Mucosa of descending colon (tissue), 3 donors: Measurements from ENCODE around the gene FTCD. TPM values are rescaled to one million over a fixed set of nuclear protein-coding genes. Genes with fewer than 3 reads are reported as not detected.
"Not testable (repeated sequence)": the region's sequence is repeated elsewhere in the genome, so short reads cannot be mapped to it uniquely, and the experiment has no call there.

Experiments used
- ATAC-seq: fragments of 200-7000 bp; cut with Tn5 transposase; one replicate; pipeline ENCODE4 v1.9.1; 2020; ENCODE audit warnings: mild to moderate bottlenecking, moderate library complexity
- DNase-seq, 3 donors: peaks; one replicate each; pipeline ENCODE4 v3.0.0-alpha.2; 2020
- H3K36me3 ChIP-seq: fragments of 200-600 bp; one replicate; pipeline ENCODE4 v1.8.0; 2021; ENCODE audit warnings: low read depth, mild to moderate bottlenecking
- H3K4me1 ChIP-seq: fragments of 200-600 bp; one replicate; pipeline ENCODE4 v1.8.0; 2021; ENCODE audit warnings: low read depth, mild to moderate bottlenecking
- H3K4me3 ChIP-seq: fragments of 200-600 bp; one replicate; pipeline ENCODE4 v1.8.0; 2021; ENCODE audit warnings: mild to moderate bottlenecking
- H3K9me3 ChIP-seq: fragments of 200-600 bp; one replicate; pipeline ENCODE4 v1.8.0; 2021; ENCODE audit warnings: mild to moderate bottlenecking
- intact Hi-C, 2 donors: fragments of 100-400 bp; cut with DNase I in 1 of 2; cut with micrococcal nuclease in 1 of 2; formaldehyde crosslinking; loops; one replicate each; pipeline versions ENCODE4 v1.11.0 to v1.11.1; 2022; cut with DNase I, micrococcal nuclease
- total RNA-seq, 3 donors: library from RNA; stranded (reverse); fragmentation: NEBNext Ultra II Directional in 2 of 3; extraction: Animal tissue kit (Norgen Biotek cat#: 25700) in 2 of 3; gene quantifications; one replicate each; pipeline versions ENCODE4 v1.2.1 to v1.2.4, GENCODE V29; 2021 to 2023
- TF ChIP-seq, protein P1 (sequence below): fragments of 200-600 bp; IDR thresholded peaks from one replicate; pipeline ENCODE4 v1.8.0; 2022; ENCODE audit warnings: antibody characterized with exemption, mild to moderate bottlenecking
- donor health status: DM: no; HTN: no; CAD: no; lungs with moderate emphysema.
- donor health status: DM: no; HTN: no; CAD: no.
- donor health status: DM: no; HTN: yes; CAD: no.

FTCD gene
- total RNA-seq, 3 donors from 2014 or later: 0.36 to 2.1 TPM; not detected in 1

DNA sequence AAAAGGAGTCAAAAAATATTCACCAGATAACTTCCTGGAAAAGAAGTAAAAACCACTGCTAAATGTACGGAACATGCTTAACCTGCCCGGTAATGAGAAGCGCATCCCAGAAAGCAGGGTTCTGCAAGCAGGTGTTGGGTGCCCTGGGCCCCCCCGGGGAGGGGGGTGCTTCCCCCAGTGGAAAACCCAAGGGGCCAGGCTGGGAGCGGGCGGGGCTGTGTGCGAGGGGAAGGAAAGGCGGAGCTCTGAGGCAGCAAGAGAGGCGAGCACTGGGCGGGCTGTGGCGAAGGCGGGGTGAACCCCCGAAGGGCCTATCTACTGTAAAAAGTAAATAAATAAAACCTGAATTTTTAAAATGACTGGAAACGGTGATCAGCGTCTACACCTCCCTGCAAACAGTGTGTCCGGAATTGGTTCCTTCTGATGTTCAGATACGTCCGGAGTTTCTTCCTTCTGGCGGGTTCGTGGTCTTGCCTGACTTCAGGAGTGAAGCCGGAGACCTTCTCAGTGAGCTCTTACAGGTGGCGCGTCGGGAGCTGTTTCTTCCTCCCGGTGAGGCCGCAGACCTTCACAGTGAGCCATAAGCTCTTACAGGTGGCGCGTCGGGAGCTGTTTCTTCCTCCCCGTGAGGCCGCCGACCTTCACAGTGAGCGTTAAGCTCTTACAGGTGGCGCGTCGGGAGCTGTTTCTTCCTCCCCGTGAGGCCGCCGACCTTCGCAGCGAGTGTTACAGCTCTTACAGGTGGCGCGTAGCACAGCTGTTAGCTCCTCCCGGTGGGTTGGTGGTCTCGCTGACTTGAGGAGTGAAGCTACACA, 13.4 kb downstream of the FTCD start:
- peaks cover 7% of the 10 kb centered on the region for H3K4me1 ChIP-seq
- DNase-seq (peak in 1 of 3 donors; percentile 29), ATAC-seq (no peak)
- TF ChIP-seq, protein P1, sequence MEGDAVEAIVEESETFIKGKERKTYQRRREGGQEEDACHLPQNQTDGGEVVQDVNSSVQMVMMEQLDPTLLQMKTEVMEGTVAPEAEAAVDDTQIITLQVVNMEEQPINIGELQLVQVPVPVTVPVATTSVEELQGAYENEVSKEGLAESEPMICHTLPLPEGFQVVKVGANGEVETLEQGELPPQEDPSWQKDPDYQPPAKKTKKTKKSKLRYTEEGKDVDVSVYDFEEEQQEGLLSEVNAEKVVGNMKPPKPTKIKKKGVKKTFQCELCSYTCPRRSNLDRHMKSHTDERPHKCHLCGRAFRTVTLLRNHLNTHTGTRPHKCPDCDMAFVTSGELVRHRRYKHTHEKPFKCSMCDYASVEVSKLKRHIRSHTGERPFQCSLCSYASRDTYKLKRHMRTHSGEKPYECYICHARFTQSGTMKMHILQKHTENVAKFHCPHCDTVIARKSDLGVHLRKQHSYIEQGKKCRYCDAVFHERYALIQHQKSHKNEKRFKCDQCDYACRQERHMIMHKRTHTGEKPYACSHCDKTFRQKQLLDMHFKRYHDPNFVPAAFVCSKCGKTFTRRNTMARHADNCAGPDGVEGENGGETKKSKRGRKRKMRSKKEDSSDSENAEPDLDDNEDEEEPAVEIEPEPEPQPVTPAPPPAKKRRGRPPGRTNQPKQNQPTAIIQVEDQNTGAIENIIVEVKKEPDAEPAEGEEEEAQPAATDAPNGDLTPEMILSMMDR: no peak
- H3K36me3 ChIP-seq: no peaks in the 10 kb centered on the region
- H3K4me3 ChIP-seq: no peak overlapping the region
- no peaks in the 10 kb centered on the region for H3K9me3 ChIP-seq
- intact Hi-C loops: no loop called here

DNA sequence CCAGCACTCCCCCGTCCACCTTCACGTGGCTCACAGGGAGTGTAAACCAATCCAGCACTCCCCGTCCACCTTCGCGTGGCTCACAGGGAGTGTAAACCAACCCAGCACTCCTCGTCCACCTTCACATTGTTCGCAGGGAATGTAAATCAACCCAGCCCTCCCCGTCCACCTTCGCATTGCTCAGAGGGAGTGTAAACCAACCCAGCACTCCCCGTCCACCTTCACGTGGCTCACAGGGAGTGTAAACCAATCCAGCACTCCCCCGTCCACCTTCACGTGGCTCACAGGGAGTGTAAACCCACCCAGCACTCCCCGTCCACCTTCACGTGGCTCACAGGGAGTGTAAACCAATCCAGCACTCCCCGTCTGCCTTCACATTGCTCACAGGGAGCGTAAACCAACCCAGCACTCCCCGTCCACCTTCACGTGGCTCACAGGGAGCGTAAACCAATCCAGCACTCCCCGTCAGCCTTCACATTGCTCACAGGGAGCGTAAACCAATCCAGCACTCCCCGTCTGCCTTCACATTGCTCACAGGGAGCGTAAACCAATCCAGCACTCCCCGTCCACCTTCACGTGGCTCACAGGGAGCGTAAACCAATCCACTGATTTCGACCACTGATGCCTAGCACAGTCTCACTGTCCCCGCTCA, 14.9 kb downstream of the FTCD start:
- ATAC-seq, intact Hi-C loops: not testable (repeated sequence)
- DNase-seq: peak in 1 of 3 donors; percentile 17

DNA sequence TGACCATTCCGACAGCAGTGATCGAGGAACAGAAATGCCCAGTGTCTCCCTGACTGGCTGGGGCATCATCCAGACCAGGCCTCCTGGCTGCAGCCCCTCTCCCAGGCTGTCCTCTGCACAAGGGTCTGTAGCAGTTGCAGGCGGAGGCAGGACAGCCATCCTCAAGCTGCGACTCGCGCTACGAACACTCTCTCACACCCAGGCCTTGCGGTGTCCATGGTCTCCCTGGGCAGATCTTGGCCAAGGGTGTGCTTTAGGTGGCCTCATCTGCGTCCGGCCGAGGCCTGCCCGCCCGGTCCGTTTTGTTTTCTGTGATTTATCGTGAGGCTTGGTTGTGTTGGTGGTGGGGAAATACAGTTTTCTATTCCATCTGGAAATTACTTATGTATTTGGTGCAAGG, 15.7 kb downstream of the FTCD start:
- intact Hi-C loops: no loop called here
- H3K36me3 ChIP-seq: no peaks in the 10 kb centered on the region
- DNase-seq (no peak), ATAC-seq (no peak)
- TF ChIP-seq, protein P1: no peak
- H3K9me3 ChIP-seq: no peaks in the 10 kb centered on the region
- H3K4me1 ChIP-seq: peaks cover 7% of the 10 kb centered on the region
- no peak overlapping the region for H3K4me3 ChIP-seq

More for the DNA sequence above, 14.9 kb downstream of the FTCD start:
- H3K9me3 ChIP-seq, H3K36me3 ChIP-seq, H3K4me3 ChIP-seq, H3K4me1 ChIP-seq: not testable (repeated sequence)

DNA sequence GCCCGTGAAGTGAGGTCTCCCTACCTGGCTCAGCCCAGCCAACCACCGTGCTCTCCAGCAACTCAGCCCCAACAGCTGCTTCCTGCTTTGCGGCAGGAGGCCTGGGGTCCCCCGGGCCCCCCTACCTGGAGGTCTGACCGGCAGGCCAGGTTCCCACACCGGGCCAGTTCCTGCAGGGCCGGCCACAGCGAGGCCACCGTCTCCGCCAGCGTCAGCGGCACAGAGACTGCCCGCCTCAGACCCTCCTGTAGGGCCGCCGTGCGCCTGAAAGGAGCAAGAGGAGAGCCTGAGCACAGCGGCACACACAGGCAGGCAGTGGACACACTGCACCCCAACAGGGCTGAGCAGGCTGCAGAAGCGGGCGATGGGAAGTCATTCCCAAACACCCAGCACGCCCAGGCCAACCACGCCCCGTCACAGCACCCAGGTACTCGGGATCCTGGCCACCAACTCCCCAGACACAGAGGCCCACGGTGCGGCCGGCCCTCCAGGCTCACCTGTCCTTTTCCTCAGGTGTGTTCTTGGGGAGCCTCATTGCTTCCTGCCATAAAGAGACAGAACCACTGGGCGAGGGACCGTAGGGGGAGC, 16.9 kb downstream of the FTCD start:
- TF ChIP-seq, protein P1: no peak
- intact Hi-C loops: no loop called here
- no peak overlapping the region for H3K4me3 ChIP-seq
- no peaks in the 10 kb centered on the region for H3K9me3 ChIP-seq
- H3K36me3 ChIP-seq: no peaks in the 10 kb centered on the region
- H3K4me1 ChIP-seq: peaks cover 1% of the 10 kb centered on the region
- ATAC-seq: no peak
- no peak for DNase-seq

DNA sequence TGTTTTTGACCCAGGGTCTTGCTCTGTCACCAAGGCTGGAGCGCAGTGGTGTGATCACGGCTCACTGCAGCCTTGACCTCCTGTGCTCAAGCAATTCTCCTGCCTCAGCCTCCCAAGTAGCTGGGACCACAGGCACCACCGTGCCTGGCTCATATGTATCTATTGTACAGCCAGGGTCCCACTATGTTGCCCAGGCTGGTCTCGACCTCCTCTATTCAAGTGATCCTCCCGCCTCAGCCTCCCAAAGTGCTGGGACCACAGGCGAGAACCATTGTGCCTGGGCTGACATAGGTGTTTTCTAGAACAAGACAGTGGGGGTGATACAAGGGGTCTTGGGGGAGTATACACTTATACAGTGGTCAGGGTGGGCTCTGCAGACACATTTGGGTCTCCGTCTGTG, 17.5 kb downstream of the FTCD start:
- Histone ChIP-seq H3K4me3 (no peak overlapping the region), H3K4me1 (no peaks in the 10 kb centered on the region), H3K36me3 (no peaks in the 10 kb centered on the region), H3K9me3 (no peaks in the 10 kb centered on the region)
- intact Hi-C loops: no loop called here
- ATAC-seq: no peak
- TF ChIP-seq, protein P1: no peak
- DNase-seq: no peak
